HG02938 (cell line): ENCODE results near the gene SLC6A13.
"Not testable (repeated sequence)": the region's sequence is repeated elsewhere in the genome, so short reads cannot be mapped to it uniquely, and the experiment has no call there.

ENCODE experiments used
- ATAC-seq: cut with Tn5 transposase; IDR thresholded peaks from one replicate; pipeline ENCODE4 v1.9.1; 2021; ENCODE audit warnings: mild to moderate bottlenecking, moderate library complexity; ENCODE audit not compliant: unreplicated experiment

The SLC6A13 gene

DNA sequence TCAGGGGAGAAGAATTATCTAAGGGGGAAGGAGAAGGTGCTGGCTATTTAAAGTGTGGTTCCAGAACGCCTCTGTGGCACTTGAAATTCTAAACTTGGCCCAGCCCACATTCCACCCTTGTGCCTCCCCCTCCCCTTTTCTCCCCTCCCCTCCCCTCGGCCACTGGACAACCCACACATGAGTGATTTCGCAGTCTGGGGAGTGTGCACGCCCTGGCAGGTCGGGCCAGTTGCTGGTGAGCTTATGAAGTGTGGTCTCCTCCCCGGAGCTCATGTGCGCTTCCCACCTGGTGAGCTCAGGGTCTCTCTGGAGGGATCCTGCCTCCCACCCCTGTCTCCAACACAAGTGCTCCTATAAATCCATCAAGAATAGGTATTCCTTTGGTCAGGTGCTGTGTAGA, at the start of gene SLC6A13:
Gene SLC6A13, minus strand, starts transcription at position 20 of the 400 bp plus-strand sequence. CDS start 2,784 bp downstream, outside the sequence.
- ATAC-seq: no peak

GRCh38 chr12:308511-308910, 45.9 kb upstream of the SLC6A13 start:
- no peak for ATAC-seq

- ATAC-seq: no peak
Measured at GRCh38 chr12:307406-307805, 44.8 kb upstream of the SLC6A13 start.

DNA sequence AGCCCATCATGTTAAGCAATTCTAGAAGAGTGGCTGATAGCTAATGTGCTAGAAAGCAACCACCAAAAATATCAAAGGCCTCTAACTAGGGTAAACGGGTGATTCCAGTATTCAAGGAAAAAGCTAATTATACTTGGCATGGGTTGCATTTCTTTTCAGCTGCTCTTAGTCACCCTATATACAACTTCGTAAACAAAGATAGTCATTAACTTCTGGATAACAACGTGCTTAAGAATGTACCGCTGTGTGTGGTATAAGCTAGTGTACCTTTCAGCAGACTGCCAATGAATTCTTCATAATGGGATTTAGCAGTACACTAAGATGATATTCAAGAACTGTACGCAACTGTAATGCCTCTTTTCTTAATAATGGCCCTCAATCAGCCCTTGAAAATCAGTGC, 42.2 kb upstream of the SLC6A13 start:
- no peak for ATAC-seq

- ATAC-seq: not testable (repeated sequence)
Measured at GRCh38 chr12:302766-303165, 40.1 kb upstream of the SLC6A13 start.

- not testable (repeated sequence) for ATAC-seq
Measured at GRCh38 chr12:300166-300565, 37.5 kb upstream of the SLC6A13 start.

DNA sequence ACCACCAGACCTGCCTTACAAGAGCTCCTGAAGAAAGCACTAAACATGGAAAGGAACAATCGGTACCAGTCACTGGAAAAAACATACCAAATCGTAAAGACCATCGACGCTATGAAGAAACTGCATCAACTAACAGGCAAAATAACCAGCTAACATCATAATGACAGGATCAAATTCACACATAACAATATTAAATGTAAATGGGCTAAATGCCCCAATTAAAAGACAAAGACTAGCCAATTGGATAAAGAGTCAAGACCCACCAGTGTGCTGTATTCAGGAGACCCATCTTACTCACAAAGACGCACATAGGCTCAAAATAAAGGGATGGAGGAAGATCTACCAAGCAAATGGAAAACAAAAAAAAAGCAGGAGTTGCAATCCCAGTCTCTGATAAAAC, 36.9 kb upstream of the SLC6A13 start:
- ATAC-seq: not testable (repeated sequence)

GRCh38 chr12:298059-298458, 35.4 kb upstream of the SLC6A13 start:
- ATAC-seq: not testable (repeated sequence)

DNA sequence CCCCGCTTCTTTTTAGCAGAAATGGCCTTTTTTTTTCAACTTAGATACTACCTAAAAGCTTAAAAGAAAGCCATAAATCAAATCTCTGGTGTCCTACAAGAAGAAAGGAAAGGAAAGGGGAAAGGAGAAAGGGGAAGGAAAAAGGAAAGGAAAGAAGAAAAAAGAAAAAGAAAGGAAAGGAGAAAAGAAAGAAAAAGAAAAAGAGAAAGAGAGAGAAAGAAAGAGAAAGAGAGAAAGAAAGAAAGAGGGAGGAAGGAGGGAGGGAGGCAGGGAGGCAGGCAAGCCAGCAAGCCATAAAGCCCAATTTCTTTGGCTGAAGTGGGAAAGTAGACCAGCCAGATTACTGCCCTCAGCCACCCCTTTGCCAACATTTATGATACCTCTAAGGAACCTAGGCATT, 32.5 kb upstream of the SLC6A13 start:
- ATAC-seq: no peak

DNA sequence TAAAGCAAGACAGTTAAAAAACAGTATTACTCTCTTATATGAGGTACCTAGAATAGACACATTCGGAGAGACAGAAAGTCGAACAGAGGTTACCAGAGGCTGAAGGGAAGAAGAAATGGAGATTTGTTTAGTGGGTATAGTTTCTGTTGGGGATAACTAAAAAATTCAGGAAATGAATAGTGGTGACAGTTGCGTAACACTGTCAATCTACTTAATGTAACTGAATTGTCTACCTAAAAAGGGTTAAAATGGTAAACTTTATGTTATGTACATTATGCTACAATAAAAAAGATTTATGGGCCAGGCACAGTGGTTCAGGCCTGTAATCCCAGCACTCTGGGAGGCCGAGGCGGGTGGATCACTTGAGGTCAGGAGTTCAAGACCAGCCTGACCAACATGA, 30.6 kb upstream of the SLC6A13 start:
- no peak for ATAC-seq

GRCh38 chr12:292186-292585, 29.6 kb upstream of the SLC6A13 start:
- no peak for ATAC-seq

GRCh38 chr12:291153-291723, 28.6 kb upstream of the SLC6A13 start:
- ATAC-seq: no peak

GRCh38 chr12:288687-289086, 26.1 kb upstream of the SLC6A13 start:
- ATAC-seq: no peak

GRCh38 chr12:286531-287300, 24.1 kb upstream of the SLC6A13 start:
- ATAC-seq: no peak

GRCh38 chr12:278046-278445, 15.4 kb upstream of the SLC6A13 start:
- no peak for ATAC-seq

DNA sequence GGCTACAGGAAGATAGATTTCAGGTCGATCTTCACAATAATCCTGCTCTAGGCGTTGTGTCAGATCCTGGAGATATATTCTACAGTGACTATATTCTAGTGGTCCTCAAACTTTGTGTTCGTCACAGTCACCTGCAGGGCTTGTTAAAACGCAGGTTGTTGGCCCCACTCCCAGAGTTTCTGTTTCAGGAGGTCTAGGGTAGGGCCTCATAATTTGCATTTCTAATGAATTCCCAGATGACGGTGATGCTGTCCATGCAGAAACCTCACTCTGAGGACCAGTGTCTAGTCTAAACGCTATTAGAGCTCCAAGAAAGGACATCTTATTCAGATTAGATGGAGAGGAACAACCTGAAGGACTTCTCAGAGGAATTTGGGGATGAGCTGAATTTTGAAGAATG, 13.2 kb upstream of the SLC6A13 start:
- no peak for ATAC-seq

DNA sequence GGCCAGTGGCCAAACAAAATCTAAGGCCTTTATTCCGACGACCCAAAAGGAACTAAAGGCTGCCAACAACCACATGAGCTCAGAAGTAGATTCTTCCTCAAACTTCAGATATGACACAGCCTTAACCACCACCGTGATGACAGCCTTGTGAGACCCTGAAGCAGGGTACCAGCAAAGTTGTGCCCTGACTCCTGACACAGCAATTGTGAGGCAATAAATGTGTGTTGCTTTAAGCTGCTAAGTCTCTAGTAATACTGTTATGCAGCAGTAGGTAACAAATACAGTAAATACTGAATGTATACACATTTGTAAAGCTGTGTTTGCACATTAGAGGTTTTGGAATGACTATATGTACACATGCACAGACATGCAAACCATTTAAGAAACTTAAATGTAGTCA, 10.7 kb upstream of the SLC6A13 start:
- ATAC-seq: no peak

- ATAC-seq: no peak
Measured at GRCh38 chr12:272942-273341, 10.3 kb upstream of the SLC6A13 start.

GRCh38 chr12:271161-271560, 8.5 kb upstream of the SLC6A13 start:
- no peak for ATAC-seq

GRCh38 chr12:269191-269590, 6.6 kb upstream of the SLC6A13 start:
- ATAC-seq: no peak

DNA sequence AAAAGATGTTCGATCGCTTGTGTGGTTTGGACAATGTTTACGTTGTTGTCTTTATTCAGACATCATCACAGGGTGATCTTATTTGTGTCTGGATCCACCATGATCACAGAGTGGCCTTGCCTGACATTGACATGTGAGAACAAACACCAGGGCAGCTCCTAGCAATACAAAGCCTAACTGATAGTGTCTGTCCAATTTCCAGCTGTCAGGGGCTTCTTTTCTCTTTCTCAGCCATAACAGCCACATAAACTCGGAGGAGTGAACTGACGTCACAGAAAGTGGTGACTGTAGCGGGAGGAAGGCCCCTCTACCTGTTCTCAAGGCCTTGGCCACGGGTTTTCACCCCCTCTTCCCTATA, 5.8 kb upstream of the SLC6A13 start:
- ATAC-seq: no peak

- ATAC-seq: no peak
Measured at GRCh38 chr12:267581-268482, 5.2 kb upstream of the SLC6A13 start.
